A549 (cell line): ENCODE results near the gene MOV10L1. TPM values are rescaled to one million over a fixed set of nuclear protein-coding genes. Genes with fewer than 3 reads are reported as not detected.

Experiments
- ATAC-seq, 2 experiments: fragments of 200-7000 bp in 1 of 2; fragments of >200 bp in 1 of 2; cut with Nextera tagmentation in 1 of 2; cut with Tn5 transposase in 1 of 2; 3 replicates each; pipeline versions ENCODE4 v1.8.0 to v1.9.1; 2018 to 2020; ENCODE audit warnings: mild to moderate bottlenecking in 1 of 2, moderate library complexity in 1 of 2
- CTCF ChIA-PET: fragments of 300-600 bp; sonication (Branson Sonifier 250); formaldehyde crosslinking; extraction: SDS; loops from one replicate; lab custom pipeline; 2021; ENCODE audit warnings: antibody characterized with exemption, inconsistent platforms; lab: Yijun Ruan, JAX
- POLR2A ChIA-PET: fragments of 350-600 bp; formaldehyde crosslinking; extraction: SDS; loops from one replicate; lab custom pipeline; 2021; ENCODE audit warnings: antibody characterized with exemption, inconsistent platforms; lab: Yijun Ruan, JAX
- DNase-seq, 2 experiments: peaks; one replicate each; pipeline versions ENCODE4 v3.0.0 to v3.0.0-alpha.2; 2011 to 2016; ENCODE audit warnings: low read depth in 1 of 2, low spot score in 1 of 2
- FAIRE-seq: peaks from 2 replicates; lab custom pipeline; 2011; peaks lifted over from hg19 to GRCh38; lab: Jason Lieb, UNC
- H3K27ac ChIP-seq, 2 experiments: fragments of >200 bp; sonication (Bioruptor Twin); formaldehyde crosslinking; 3 replicates each; pipeline ENCODE4 v1.5.1; 2016 to 2017
- H3K4me1 ChIP-seq: fragments of >200 bp; sonication (Bioruptor Twin); formaldehyde crosslinking; 3 replicates; pipeline ENCODE4 v1.6.1; 2016
- H3K4me2 ChIP-seq: fragments of >200 bp; sonication (Bioruptor Twin); formaldehyde crosslinking; 3 replicates; pipeline ENCODE4 v1.6.1; 2016
- H3K4me3 ChIP-seq: fragments of >200 bp; sonication (Bioruptor Twin); formaldehyde crosslinking; 3 replicates; pipeline ENCODE4 v1.5.1; 2016
- H3K9me3 ChIP-seq: fragments of >200 bp; sonication (Bioruptor Twin); formaldehyde crosslinking; 3 replicates; pipeline ENCODE4 v1.6.1; 2016
- CBX2 ChIP-seq: fragments of 200-600 bp; sonication (generic); IDR thresholded peaks from 2 replicates; pipeline ENCODE4 v1.6.1; 2016; ENCODE audit warnings: low read depth, mild to moderate bottlenecking, borderline replicate concordance
- CTCF ChIP-seq: fragments of >200 bp; sonication (Bioruptor Twin); formaldehyde crosslinking; IDR thresholded peaks from 3 replicates; pipeline ENCODE4 v1.5.1; 2016
- EHMT2 ChIP-seq: fragments of 200-600 bp; sonication (generic); IDR thresholded peaks from 2 replicates; pipeline ENCODE4 v1.6.1; 2016; ENCODE audit warnings: antibody characterized with exemption, low read depth, mild to moderate bottlenecking, moderate library complexity
- EP300 ChIP-seq, 2 experiments: fragments of >200 bp; sonication (Bioruptor Twin); formaldehyde crosslinking; IDR thresholded peaks; 2 replicates in 1 of 2; 3 replicates in 1 of 2; pipeline ENCODE4 v1.6.1; 2016 to 2017
- FOSB ChIP-seq: fragments of 250-450 bp; sonication (Bioruptor Pico); IDR thresholded peaks from 2 replicates; pipeline ENCODE4 v1.5.0; 2020; ENCODE audit warnings: mild to moderate bottlenecking, moderate library complexity
- HEYL ChIP-seq: fragments of 250-450 bp; sonication (Bioruptor Pico); IDR thresholded peaks from 2 replicates; pipeline ENCODE4 v1.8.0; 2021; ENCODE audit warnings: mild to moderate bottlenecking, moderate library complexity
- HOXA7 ChIP-seq: fragments of 250-450 bp; sonication (Bioruptor Pico); IDR thresholded peaks from 2 replicates; pipeline ENCODE4 v1.5.0; 2020; ENCODE audit warnings: mild to moderate bottlenecking, moderate library complexity
- HOXB5 ChIP-seq: fragments of 250-450 bp; sonication (Bioruptor Pico); IDR thresholded peaks from 2 replicates; pipeline ENCODE4 v1.5.0; 2020; ENCODE audit warnings: mild to moderate bottlenecking, moderate library complexity
- JUN ChIP-seq, 2 experiments: fragments of >200 bp; sonication (Bioruptor Twin); formaldehyde crosslinking; IDR thresholded peaks; 2 replicates in 1 of 2; 3 replicates in 1 of 2; pipeline ENCODE4 v1.6.1; 2016 to 2017
- KDM5A ChIP-seq: fragments of 200-600 bp; sonication (generic); IDR thresholded peaks from 2 replicates; pipeline ENCODE4 v1.6.1; 2016; ENCODE audit warnings: antibody characterized with exemption, mild to moderate bottlenecking
- NFE2L2 ChIP-seq: fragments of 150-350 bp; conservative IDR thresholded peaks from 2 replicates; pipeline ENCODE4 v1.6.1; 2014; ENCODE audit warnings: low read length
- RAD21 ChIP-seq, 2 experiments: fragments of >200 bp in 1 of 2; sonication (Bioruptor Twin) in 1 of 2; formaldehyde crosslinking in 1 of 2; IDR thresholded peaks in 1 of 2; conservative IDR thresholded peaks in 1 of 2; 2 replicates in 1 of 2; 3 replicates in 1 of 2; pipeline ENCODE4 v1.6.1; 2012 to 2018; ENCODE audit warnings: inconsistent platforms in 1 of 2
- RARB ChIP-seq: fragments of 250-450 bp; sonication (Bioruptor Pico); IDR thresholded peaks from 2 replicates; pipeline ENCODE4 v1.8.0; 2021; ENCODE audit warnings: mild to moderate bottlenecking, moderate library complexity
- RCOR1 ChIP-seq: fragments of 150-350 bp; IDR thresholded peaks from 2 replicates; pipeline ENCODE4 v1.6.1; 2014; ENCODE audit warnings: antibody characterized with exemption, low read length, low read depth
- REST ChIP-seq: fragments of 200-600 bp; sonication (generic); IDR thresholded peaks from 2 replicates; pipeline ENCODE4 v1.6.1; 2016; ENCODE audit warnings: antibody characterized with exemption, mild to moderate bottlenecking, moderate library complexity
- ZC3H11A ChIP-seq: fragments of 450-650 bp; IDR thresholded peaks from 2 replicates; pipeline ENCODE4 v1.6.1; 2014; ENCODE audit warnings: antibody characterized with exemption, mild to moderate bottlenecking
- WGBS: methylation state at CpG from one replicate; pipeline ENCODE4 v1.1.6; 2017; ENCODE audit errors: missing lambda C conversion rate; 5-methylcytosine and 5-hydroxymethylcytosine counted together
- polyA plus RNA-seq, 4 experiments: library from polyadenylated mRNA; depleted of rRNA in 3 of 4; stranded (reverse); fragments of >200 nt; fragmentation: RNase III in 1 of 4; extraction: RNeasy Plus Mini Kit Qiagen cat#74134 plus additional on column Dnase treatment in 1 of 4; gene quantifications; 2 replicates in 3 of 4; 3 replicates in 1 of 4; pipeline ENCODE4 v1.2.3, GENCODE V29; 2011 to 2017
- TF ChIP-seq, protein P1 (sequence below): fragments of 450-650 bp; IDR thresholded peaks from 2 replicates; pipeline ENCODE4 v1.6.1; 2014; ENCODE audit warnings: antibody characterized with exemption
- TF ChIP-seq, protein P2 (sequence below): IDR thresholded peaks from 2 replicates; pipeline ENCODE4 v1.6.1; 2012; ENCODE audit warnings: low read depth, borderline replicate concordance

The MOV10L1 gene
- polyA plus RNA-seq, 2 of the 4 experiments (the other 2 are of a cell fraction) = 0.04 TPM

GRCh38 chr22:50170453-50171318 lies 80.9 kb downstream of the MOV10L1 start, which contains the start of gene PANX2 (continued):
- TF ChIP-seq REST = no peak
- TF ChIP-seq RCOR1 = no peak
- TF ChIP-seq, protein P1, sequence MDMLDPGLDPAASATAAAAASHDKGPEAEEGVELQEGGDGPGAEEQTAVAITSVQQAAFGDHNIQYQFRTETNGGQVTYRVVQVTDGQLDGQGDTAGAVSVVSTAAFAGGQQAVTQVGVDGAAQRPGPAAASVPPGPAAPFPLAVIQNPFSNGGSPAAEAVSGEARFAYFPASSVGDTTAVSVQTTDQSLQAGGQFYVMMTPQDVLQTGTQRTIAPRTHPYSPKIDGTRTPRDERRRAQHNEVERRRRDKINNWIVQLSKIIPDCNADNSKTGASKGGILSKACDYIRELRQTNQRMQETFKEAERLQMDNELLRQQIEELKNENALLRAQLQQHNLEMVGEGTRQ = no peak
- no peak for TF ChIP-seq FOSB (CRISPR knock-in tag)
- no peak for TF ChIP-seq EP300 (IDR thresholded peaks at IDR 0.05)

DNA sequence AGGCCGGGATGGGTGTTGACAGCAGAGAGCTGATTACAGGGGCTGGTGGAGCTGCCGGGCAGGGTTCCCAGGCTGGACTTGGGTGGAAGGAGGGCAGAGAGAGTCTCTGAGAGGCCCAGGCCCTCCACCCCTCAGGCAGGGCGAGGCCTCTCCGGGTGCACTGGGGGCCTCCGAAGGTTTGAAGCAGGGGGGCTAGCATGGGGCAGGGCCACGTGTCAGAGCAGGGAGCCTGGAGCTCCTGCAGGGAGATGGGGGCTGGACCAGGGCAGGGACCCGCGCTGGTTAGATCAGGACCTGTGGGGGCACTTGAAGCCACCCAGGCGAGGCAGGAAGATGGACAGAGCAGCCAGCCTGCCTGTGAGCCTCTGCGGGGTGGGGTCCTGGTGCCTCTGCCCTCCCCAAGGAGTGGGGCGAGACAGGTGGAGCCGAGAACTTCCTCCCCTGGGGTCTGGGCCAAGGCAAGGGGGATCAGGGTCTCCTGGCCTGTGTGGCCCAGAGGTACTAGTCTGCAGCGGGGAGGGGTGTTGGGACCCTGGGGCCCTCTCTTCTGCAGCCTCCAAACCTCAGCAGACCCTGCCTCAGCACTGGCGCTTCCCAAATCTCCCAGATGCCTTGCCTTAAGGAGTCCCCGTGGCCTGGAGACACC lies 81.6 kb downstream of the MOV10L1 start:
- CTCF ChIA-PET = interaction anchor here (1.2 kb wide), 1 partner anchor 60 kb away, joined by 3 read pairs; no protein-coding TSS in a partner anchor
- peak overlapping the region; percentile 90 to 97; a peak in 4 of 6 replicates for H3K27ac ChIP-seq
- peak overlapping the region; percentile 96 for H3K4me2 ChIP-seq
- ATAC-seq (peak in 1 of 2 experiments; percentile 17; a peak in 2 of 6 replicates), FAIRE-seq (no peak), DNase-seq (no peak)
- 80% methylated on average over 12 of the region's 15 CpGs for WGBS
- TF ChIP-seq CTCF = no peak
- no peak for TF ChIP-seq EP300 (IDR thresholded peaks at IDR 0.05)
- no peak for TF ChIP-seq ZC3H11A
- TF ChIP-seq, protein P2, sequence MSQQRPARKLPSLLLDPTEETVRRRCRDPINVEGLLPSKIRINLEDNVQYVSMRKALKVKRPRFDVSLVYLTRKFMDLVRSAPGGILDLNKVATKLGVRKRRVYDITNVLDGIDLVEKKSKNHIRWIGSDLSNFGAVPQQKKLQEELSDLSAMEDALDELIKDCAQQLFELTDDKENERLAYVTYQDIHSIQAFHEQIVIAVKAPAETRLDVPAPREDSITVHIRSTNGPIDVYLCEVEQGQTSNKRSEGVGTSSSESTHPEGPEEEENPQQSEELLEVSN = no peak
- TF ChIP-seq HOXB5 (CRISPR knock-in tag) = no peak
- no peak for TF ChIP-seq RARB
- TF ChIP-seq NFE2L2 = no peak
- TF ChIP-seq RAD21 (conservative IDR thresholded peaks at IDR 0.05 in 1 of 2, IDR thresholded peaks at IDR 0.05 in 1 of 2) = no peak
- no peak for TF ChIP-seq EHMT2
- TF ChIP-seq KDM5A = no peak
- no peak for TF ChIP-seq CBX2
- TF ChIP-seq HEYL (CRISPR knock-in tag) = no peak
- TF ChIP-seq JUN (IDR thresholded peaks at IDR 0.05) = no peak
- TF ChIP-seq HOXA7 (CRISPR knock-in tag) = no peak
- peak overlapping the region; percentile 81 for H3K4me3 ChIP-seq
- POLR2A ChIA-PET = no interaction called here
- peaks cover 7% of the 10 kb centered on the region; the same call in 1 of the 3 replicates for H3K4me1 ChIP-seq
- H3K9me3 ChIP-seq = no peaks in the 10 kb centered on the region
